Smooth muscle cell (in vitro differentiated cells): ENCODE data around the gene ASCC3. TPM values are rescaled to one million over a fixed set of nuclear protein-coding genes. Genes with fewer than 3 reads are reported as not detected.

Experiments
- DNase-seq: peaks from one replicate; lab custom pipeline; 2025; ENCODE audit not compliant: unreplicated experiment; lab: John Stamatoyannopoulos, UW
- H2AFZ ChIP-seq: fragments of 200-600 bp; sonication (generic); 2 replicates; pipeline ENCODE4 v1.6.0; 2016; ENCODE audit warnings: antibody characterized with exemption, low read depth, mild to moderate bottlenecking
- H3F3A ChIP-seq: fragments of 200-600 bp; sonication (generic); 2 replicates; pipeline ENCODE4 v1.6.0; 2017; ENCODE audit warnings: antibody characterized with exemption, low read depth
- H3K27ac ChIP-seq: fragments of 200-600 bp; sonication (generic); 2 replicates; pipeline ENCODE4 v1.5.1; 2016; ENCODE audit warnings: low read depth, mild to moderate bottlenecking
- H3K27me3 ChIP-seq: fragments of 200-600 bp; sonication (generic); 2 replicates; pipeline ENCODE4 v1.6.1; 2016; ENCODE audit warnings: low read depth, mild to moderate bottlenecking
- H3K36me3 ChIP-seq: fragments of 200-600 bp; sonication (generic); 2 replicates; pipeline ENCODE4 v1.5.1; 2016; ENCODE audit warnings: low read depth
- H3K4me1 ChIP-seq: fragments of 200-600 bp; sonication (generic); 2 replicates; pipeline ENCODE4 v1.5.1; 2016; ENCODE audit warnings: low read depth
- H3K4me2 ChIP-seq: fragments of 200-600 bp; sonication (generic); 2 replicates; pipeline ENCODE4 v1.6.0; 2016; ENCODE audit warnings: mild to moderate bottlenecking
- H3K4me3 ChIP-seq: fragments of 200-600 bp; sonication (generic); 2 replicates; pipeline ENCODE4 v1.5.1; 2016; ENCODE audit warnings: mild to moderate bottlenecking
- H3K79me2 ChIP-seq: fragments of 200-600 bp; sonication (generic); 2 replicates; pipeline ENCODE4 v1.6.0; 2016; ENCODE audit warnings: low read depth, mild to moderate bottlenecking
- H3K9ac ChIP-seq: fragments of 200-600 bp; sonication (generic); 2 replicates; pipeline ENCODE4 v1.6.0; 2016; ENCODE audit warnings: low read depth
- H3K9me3 ChIP-seq: fragments of 200-600 bp; sonication (generic); replicated peaks from 2 replicates; pipeline ENCODE4 v1.5.1; 2016; ENCODE audit warnings: low read depth
- H4K20me1 ChIP-seq: fragments of 200-600 bp; sonication (generic); 2 replicates; pipeline ENCODE4 v1.6.0; 2016; ENCODE audit warnings: low read depth
- WGBS: methylation state at CpG from one replicate; pipeline ENCODE4 v1.1.7; 2016; ENCODE audit warnings: low lambda C conversion rate; 5-methylcytosine and 5-hydroxymethylcytosine counted together
- polyA plus RNA-seq: library from polyadenylated mRNA; unstranded; fragments of >200 nt; fragmentation: Nextera tagmentation; extraction: Ambion mirVana; gene quantifications from 2 replicates; pipeline ENCODE4 v1.2.1, GENCODE V29; 2016
- total RNA-seq: library from RNA; depleted of rRNA; stranded (reverse); fragments of >200 nt; gene quantifications from 2 replicates; pipeline ENCODE4 v1.2.3, GENCODE V29; 2014
- TF ChIP-seq, protein P1 (sequence below): fragments of 200-600 bp; sonication (generic); IDR thresholded peaks from 2 replicates; pipeline ENCODE4 v1.5.1; 2017; ENCODE audit warnings: borderline replicate concordance, mild to moderate bottlenecking, antibody characterized with exemption; ENCODE audit not compliant: insufficient read depth, poor library complexity, severe bottlenecking

The ASCC3 gene
- total and polyA plus RNA-seq, 2 experiments from 2014 or later = 59.0 to 116 TPM

DNA sequence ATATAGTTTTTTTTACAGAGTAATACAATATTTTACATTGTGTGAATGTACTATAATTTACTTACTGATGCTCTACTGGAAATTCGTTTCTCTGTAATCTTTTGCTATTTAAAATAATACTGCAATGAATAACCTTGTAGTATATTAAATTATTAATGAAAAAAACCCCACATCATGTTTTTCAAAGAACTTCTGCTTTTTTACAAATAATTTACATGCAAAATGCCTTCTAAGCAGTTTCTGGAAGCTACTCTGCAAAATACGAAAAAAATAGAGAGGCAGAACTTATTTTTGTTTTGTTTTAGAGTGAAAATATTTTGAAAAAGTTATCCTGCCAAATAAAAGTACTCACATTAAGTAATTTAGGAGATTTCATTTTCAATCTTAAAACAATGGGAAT lies 250.6 kb downstream of the ASCC3 start:
- Histone ChIP-seq H3K79me2 (no peaks in the 10 kb centered on the region), H2AFZ (no peak overlapping the region), H3K9me3 (no peaks in the 10 kb centered on the region), H3F3A (no peaks in the 10 kb centered on the region), H3K27me3 (no peaks in the 10 kb centered on the region), H3K4me1 (no peaks in the 10 kb centered on the region), H3K27ac (no peak overlapping the region), H4K20me1 (no peaks in the 10 kb centered on the region), H3K9ac (no peak overlapping the region), H3K36me3 (peaks cover 17% of the 10 kb centered on the region), H3K4me3 (no peak overlapping the region), H3K4me2 (no peak overlapping the region)
- DNase-seq = no peak
- TF ChIP-seq, protein P1, sequence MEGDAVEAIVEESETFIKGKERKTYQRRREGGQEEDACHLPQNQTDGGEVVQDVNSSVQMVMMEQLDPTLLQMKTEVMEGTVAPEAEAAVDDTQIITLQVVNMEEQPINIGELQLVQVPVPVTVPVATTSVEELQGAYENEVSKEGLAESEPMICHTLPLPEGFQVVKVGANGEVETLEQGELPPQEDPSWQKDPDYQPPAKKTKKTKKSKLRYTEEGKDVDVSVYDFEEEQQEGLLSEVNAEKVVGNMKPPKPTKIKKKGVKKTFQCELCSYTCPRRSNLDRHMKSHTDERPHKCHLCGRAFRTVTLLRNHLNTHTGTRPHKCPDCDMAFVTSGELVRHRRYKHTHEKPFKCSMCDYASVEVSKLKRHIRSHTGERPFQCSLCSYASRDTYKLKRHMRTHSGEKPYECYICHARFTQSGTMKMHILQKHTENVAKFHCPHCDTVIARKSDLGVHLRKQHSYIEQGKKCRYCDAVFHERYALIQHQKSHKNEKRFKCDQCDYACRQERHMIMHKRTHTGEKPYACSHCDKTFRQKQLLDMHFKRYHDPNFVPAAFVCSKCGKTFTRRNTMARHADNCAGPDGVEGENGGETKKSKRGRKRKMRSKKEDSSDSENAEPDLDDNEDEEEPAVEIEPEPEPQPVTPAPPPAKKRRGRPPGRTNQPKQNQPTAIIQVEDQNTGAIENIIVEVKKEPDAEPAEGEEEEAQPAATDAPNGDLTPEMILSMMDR = no peak
- 93% methylated on average over 2 of the region's 2 CpGs for WGBS

DNA sequence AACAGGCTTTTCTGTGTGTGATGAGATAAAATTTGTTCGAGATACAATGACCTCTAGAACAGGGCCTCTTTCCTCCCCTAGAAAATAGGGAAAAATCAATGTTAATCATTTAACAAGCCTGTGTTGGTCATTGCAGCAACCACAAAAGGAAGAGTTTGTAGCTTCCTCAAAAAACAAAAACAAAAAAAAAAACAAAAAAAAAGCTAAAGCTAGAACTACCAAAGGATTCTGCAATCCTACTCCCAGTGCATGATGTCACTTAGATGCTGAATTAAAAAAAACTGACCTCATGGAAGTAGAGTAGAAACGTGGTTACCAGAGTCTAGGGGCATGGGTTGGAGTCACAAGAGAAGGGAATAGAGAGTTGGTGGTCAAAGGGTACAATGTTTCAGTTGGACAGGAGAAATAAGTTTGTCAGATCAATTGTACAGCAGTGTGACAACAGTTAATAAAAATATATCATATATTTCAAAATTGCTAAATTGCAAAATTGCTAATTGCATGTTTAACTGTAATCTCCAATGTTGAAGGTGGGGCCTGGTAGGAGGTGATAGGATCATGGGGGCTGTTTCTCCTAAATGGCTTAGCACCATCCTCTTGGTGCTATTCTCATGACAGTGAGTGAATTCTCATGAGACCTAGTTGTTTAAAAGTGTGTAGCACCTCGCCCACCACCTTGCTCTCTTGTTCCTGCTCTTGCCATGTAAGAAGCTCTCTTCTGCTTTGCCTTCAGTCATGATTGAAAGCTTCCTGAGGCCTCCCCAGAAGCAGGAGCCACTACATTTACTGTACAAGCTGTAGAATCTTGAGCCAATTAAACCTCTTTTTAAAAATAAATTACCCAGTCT lies 253.0 kb downstream of the ASCC3 start:
- no peak for DNase-seq
- no peaks in the 10 kb centered on the region for H3K79me2 ChIP-seq
- H3K9me3 ChIP-seq = no peaks in the 10 kb centered on the region
- no peak overlapping the region for H3K4me2 ChIP-seq
- H4K20me1 ChIP-seq = peaks cover 5% of the 10 kb centered on the region
- H3K4me1 ChIP-seq = no peaks in the 10 kb centered on the region
- H3F3A ChIP-seq = no peaks in the 10 kb centered on the region
- no peak overlapping the region for H3K4me3 ChIP-seq
- TF ChIP-seq, protein P1 = no peak
- 93% methylated on average over 3 of the region's 3 CpGs for WGBS
- H3K27me3 ChIP-seq = no peaks in the 10 kb centered on the region
- no peak overlapping the region for H2AFZ ChIP-seq
- H3K27ac ChIP-seq = no peak overlapping the region
- H3K36me3 ChIP-seq = peaks cover 20% of the 10 kb centered on the region
- H3K9ac ChIP-seq = no peak overlapping the region

DNA sequence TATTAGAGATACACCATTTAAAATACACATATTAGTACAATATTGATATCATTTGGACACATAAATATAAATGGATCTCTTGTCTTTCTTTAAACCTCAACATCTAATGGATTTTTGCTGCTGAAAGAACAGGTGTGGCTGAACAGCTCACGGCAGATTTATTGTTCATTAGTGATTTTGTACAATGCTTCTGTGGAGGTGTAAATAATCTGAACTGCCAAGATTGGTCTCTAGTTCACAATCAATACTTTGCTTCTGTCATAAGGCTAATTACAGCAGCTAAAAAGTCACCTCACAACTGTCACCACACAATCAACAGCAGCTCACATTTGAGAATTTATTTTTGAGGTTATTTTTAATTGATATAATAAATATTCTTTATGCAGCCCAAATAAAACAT lies 254.4 kb downstream of the ASCC3 start:
- no peaks in the 10 kb centered on the region for H3F3A ChIP-seq
- no peak overlapping the region for H3K9ac ChIP-seq
- no peak overlapping the region for H3K4me2 ChIP-seq
- H3K4me1 ChIP-seq = no peaks in the 10 kb centered on the region
- H3K4me3 ChIP-seq = no peak overlapping the region
- H3K27ac ChIP-seq = no peak overlapping the region
- H3K79me2 ChIP-seq = no peaks in the 10 kb centered on the region
- peaks cover 20% of the 10 kb centered on the region for H3K36me3 ChIP-seq
- peaks cover 6% of the 10 kb centered on the region for H4K20me1 ChIP-seq
- no peaks in the 10 kb centered on the region for H3K9me3 ChIP-seq
- no peak for DNase-seq
- H2AFZ ChIP-seq = no peak overlapping the region
- 94% methylated on average over 1 of the region's 1 CpG for WGBS
- no peaks in the 10 kb centered on the region for H3K27me3 ChIP-seq
- TF ChIP-seq, protein P1 = no peak
